ENCODE measurements around the gene CSAG1. TPM values are rescaled to one million over a fixed set of nuclear protein-coding genes. Genes with fewer than 3 reads are reported as not detected.
"Not testable (repeated sequence)": the region's sequence is repeated elsewhere in the genome, so short reads cannot be mapped to it uniquely, and the experiment has no call there.

CSAG1 gene
- total and polyA plus RNA-seq, 2 donors (not counting 3 experiments of a cell fraction or from before 2014, with no cell fraction given) = not detected

DNA sequence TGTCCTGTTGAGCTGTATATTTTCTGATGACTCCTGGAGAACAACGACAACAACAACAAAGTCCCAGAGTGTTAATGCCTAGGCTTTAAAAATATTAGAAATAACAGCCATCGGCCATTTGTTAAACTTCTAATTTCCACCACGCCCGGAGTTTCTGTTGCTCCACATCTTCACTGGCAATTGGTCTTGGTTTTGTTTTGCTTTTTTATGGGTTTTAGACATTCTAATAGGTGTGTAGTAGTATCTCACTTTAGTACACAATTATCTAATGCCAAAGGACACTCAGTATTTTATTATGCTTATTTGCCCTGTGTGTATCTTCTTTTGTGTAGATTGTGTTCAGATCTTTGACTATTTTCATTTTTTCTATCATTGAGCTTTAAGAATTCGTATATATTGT is 5.0 kb upstream of the CSAG1 start:
- TF ChIP-seq EZH2 (IDR thresholded peaks at IDR 0.05; ENCODE audit: borderline replicate concordance, low read depth, low read length, severe bottlenecking) (no peak), MAX (IDR thresholded peaks at IDR 0.05; ENCODE audit: insufficient read depth, insufficient read length) (no peak), MYC (IDR thresholded peaks at IDR 0.05; ENCODE audit: low read depth, low read length) (no peak), FOS (IDR thresholded peaks at IDR 0.05; ENCODE audit: borderline replicate concordance, insufficient read depth, low read length) (no peak), CTCF (IDR thresholded peaks at IDR 0.05; ENCODE audit: extremely low read depth in 1 of 2, insufficient read depth in 1 of 2, low read depth in 1 of 2, low read length in 2 of 2) (no peak), GATA2 (IDR thresholded peaks at IDR 0.05; ENCODE audit: insufficient read depth, insufficient read length, low read depth, low read length) (no peak), POLR2AphosphoS5 (IDR thresholded peaks at IDR 0.05; ENCODE audit: insufficient read depth, low read depth, low read length) (no peak), POLR2A (IDR thresholded peaks at IDR 0.05; ENCODE audit: low read depth, low read length) (no peak), JUN (IDR thresholded peaks at IDR 0.05; ENCODE audit: borderline replicate concordance, insufficient read depth, insufficient read length, low read depth) (no peak)
- FAIRE-seq (no peak), DNase-seq (ENCODE audit: low read depth, low spot score) (no peak)
- BruUV-seq (replicated peaks) = no TSS peak
- intact Hi-C loops (cut with micrococcal nuclease) (no loop called here), dilution Hi-C loops (cut with MboI; ENCODE audit: extremely low pct_ligation_motif_present, low sequenced_read_pairs) (no loop called here)
- H3K4me2 ChIP-seq (ENCODE audit: insufficient read depth, low read length) = no peak overlapping the region
- no peaks in the 10 kb centered on the region for H3K9me3 ChIP-seq (replicated peaks; ENCODE audit: control insufficient read depth, insufficient read depth, low read length)
- H3K4me3 ChIP-seq (replicated peaks in 1 of 3; ENCODE audit: insufficient read depth in 1 of 3, low read depth in 1 of 3, low read length in 3 of 3) = no peak overlapping the region
- H4K20me1 ChIP-seq (replicated peaks; ENCODE audit: control insufficient read depth, extremely low read depth, insufficient read depth, low read length) = no peaks in the 10 kb centered on the region
- no peaks in the 10 kb centered on the region for H3K4me1 ChIP-seq (ENCODE audit: control insufficient read depth, extremely low read depth, insufficient read depth, low read length)
- H2AFZ ChIP-seq (ENCODE audit: low read depth, low read length) = no peak overlapping the region
- H3K27ac ChIP-seq (ENCODE audit: insufficient read depth, low read depth, low read length) = no peak overlapping the region
- CTCF ChIA-PET = no interaction called here
- H3K9me1 ChIP-seq (replicated peaks; ENCODE audit: control insufficient read depth, extremely low read depth, insufficient read depth, low read length) = no peaks in the 10 kb centered on the region
- H3K79me2 ChIP-seq (ENCODE audit: control insufficient read depth, insufficient read depth, low read length) = no peaks in the 10 kb centered on the region
- H3K36me3 ChIP-seq (ENCODE audit: control insufficient read depth in 2 of 2, extremely low read depth in 1 of 2, insufficient read depth in 2 of 2, low read length in 2 of 2) = no peaks in the 10 kb centered on the region
- POLR2A ChIA-PET = no interaction called here
- H3K9ac ChIP-seq (replicated peaks; ENCODE audit: extremely low read depth, insufficient read depth, low read length) = no peak overlapping the region
- no peaks in the 10 kb centered on the region for H3K27me3 ChIP-seq (ENCODE audit: control insufficient read depth in 2 of 2, insufficient read depth in 2 of 2, low read length in 2 of 2)

DNA sequence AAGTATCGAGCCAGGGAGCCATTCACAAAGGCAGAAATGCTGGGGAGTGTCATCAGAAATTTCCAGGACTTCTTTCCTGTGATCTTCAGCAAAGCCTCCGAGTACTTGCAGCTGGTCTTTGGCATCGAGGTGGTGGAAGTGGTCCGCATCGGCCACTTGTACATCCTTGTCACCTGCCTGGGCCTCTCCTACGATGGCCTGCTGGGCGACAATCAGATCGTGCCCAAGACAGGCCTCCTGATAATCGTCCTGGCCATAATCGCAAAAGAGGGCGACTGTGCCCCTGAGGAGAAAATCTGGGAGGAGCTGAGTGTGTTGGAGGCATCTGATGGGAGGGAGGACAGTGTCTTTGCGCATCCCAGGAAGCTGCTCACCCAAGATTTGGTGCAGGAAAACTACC is 3.0 kb upstream of the CSAG1 start:
- DNase-seq (ENCODE audit: low read depth, low spot score); POLR2A ChIA-PET; H3K36me3 ChIP-seq (ENCODE audit: control insufficient read depth in 2 of 2, extremely low read depth in 1 of 2, insufficient read depth in 2 of 2, low read length in 2 of 2); H3K79me2 ChIP-seq (ENCODE audit: control insufficient read depth, insufficient read depth, low read length); H2AFZ ChIP-seq (ENCODE audit: low read depth, low read length); H3K9me1 ChIP-seq (replicated peaks; ENCODE audit: control insufficient read depth, extremely low read depth, insufficient read depth, low read length); H3K4me2 ChIP-seq (ENCODE audit: insufficient read depth, low read length); H3K27ac ChIP-seq (ENCODE audit: insufficient read depth, low read depth, low read length); H3K27me3 ChIP-seq (ENCODE audit: control insufficient read depth in 2 of 2, insufficient read depth in 2 of 2, low read length in 2 of 2); H3K4me1 ChIP-seq (ENCODE audit: control insufficient read depth, extremely low read depth, insufficient read depth, low read length); intact Hi-C loops (cut with micrococcal nuclease); H3K4me3 ChIP-seq (replicated peaks in 1 of 3; ENCODE audit: insufficient read depth in 1 of 3, low read depth in 1 of 3, low read length in 3 of 3); dilution Hi-C loops (cut with MboI; ENCODE audit: extremely low pct_ligation_motif_present, low sequenced_read_pairs); H4K20me1 ChIP-seq (replicated peaks; ENCODE audit: control insufficient read depth, extremely low read depth, insufficient read depth, low read length); H3K9me3 ChIP-seq (replicated peaks; ENCODE audit: control insufficient read depth, insufficient read depth, low read length); H3K9ac ChIP-seq (replicated peaks; ENCODE audit: extremely low read depth, insufficient read depth, low read length); FAIRE-seq; BruUV-seq (replicated peaks); CTCF ChIA-PET: not testable (repeated sequence)
